ENCODE data around the gene BRD3. TPM values are rescaled to one million over a fixed set of nuclear protein-coding genes. Genes with fewer than 3 reads are reported as not detected.

The BRD3 gene
- total and polyA plus RNA-seq, 8 donors = 8.8 to 36.3 (median 16.5) TPM

GRCh38 chr9:133998915-133999595 is 68.8 kb downstream of the BRD3 start:
- no peak for TF ChIP-seq CTCF (IDR thresholded peaks at IDR 0.05)
- ATAC-seq (no peak), DNase-seq (no peak), FAIRE-seq (no peak)
- 89 to 95% methylated on average over 1 of the region's 1 CpG for WGBS, 2 donors
- no peak overlapping the region for H3K4me3 ChIP-seq
- H3K9me3 ChIP-seq = no peaks in the 10 kb centered on the region
- intact Hi-C loops (cut with DNase I) = loop anchor here (5.0 to 10.0 kb wide), 4 partner anchors 204 to 464 kb away; partner anchors contain the start of gene ADAMTSL2 (in 1 of the 3)
- peaks cover 0 to 2% (median 2%) of the 10 kb centered on the region in 3 donors for H3K4me1 ChIP-seq
- H3K27me3 ChIP-seq = no peaks in the 10 kb centered on the region
- H3K36me3 ChIP-seq = no peaks in the 10 kb centered on the region
- no peak overlapping the region for H3K27ac ChIP-seq

- 77 to 87% methylated on average over 2 of the region's 2 CpGs for WGBS, 2 donors
Measured at GRCh38 chr9:133997584-133997983, 70.2 kb downstream of the BRD3 start.

GRCh38 chr9:133996531-133997520 is 71.0 kb downstream of the BRD3 start:
- no peaks in the 10 kb centered on the region for H3K27me3 ChIP-seq
- H3K4me3 ChIP-seq = no peak overlapping the region
- no peaks in the 10 kb centered on the region for H3K9me3 ChIP-seq
- H3K36me3 ChIP-seq = no peaks in the 10 kb centered on the region
- FAIRE-seq = no peak
- 36 to 43% methylated on average over 24 of the region's 24 CpGs for WGBS, 2 donors
- no peak for TF ChIP-seq CTCF (IDR thresholded peaks at IDR 0.05)
- H3K27ac ChIP-seq = no peak overlapping the region
- peaks cover 7 to 12% (median 9%) of the 10 kb centered on the region in 3 donors for H3K4me1 ChIP-seq
- intact Hi-C loops (cut with DNase I) = loop anchor here (5.0 to 10.0 kb wide), 4 partner anchors 202 to 462 kb away; partner anchors contain the start of gene ADAMTSL2 (in 1 of the 3)
- ATAC-seq = no peak
- no peak for DNase-seq

More at GRCh38 chr9:133997584-133997983, 70.2 kb downstream of the BRD3 start:
- H3K27ac ChIP-seq = no peak overlapping the region
- intact Hi-C loops (cut with DNase I) = loop anchor here (5.0 to 10.0 kb wide), 4 partner anchors 203 to 463 kb away; partner anchors contain the start of gene ADAMTSL2 (in 1 of the 3)
- no peaks in the 10 kb centered on the region for H3K9me3 ChIP-seq
- no peak for DNase-seq
- ATAC-seq = no peak
- H3K27me3 ChIP-seq = no peaks in the 10 kb centered on the region
- peaks cover 7 to 12% (median 9%) of the 10 kb centered on the region in 3 donors for H3K4me1 ChIP-seq
- no peak for FAIRE-seq
- TF ChIP-seq CTCF (IDR thresholded peaks at IDR 0.05) = no peak
- no peak overlapping the region for H3K4me3 ChIP-seq
- no peaks in the 10 kb centered on the region for H3K36me3 ChIP-seq

GRCh38 chr9:133995012-133995896 is 72.6 kb downstream of the BRD3 start:
- Histone ChIP-seq H3K27me3 (no peaks in the 10 kb centered on the region), H3K4me3 (no peak overlapping the region), H3K27ac (no peak overlapping the region), H3K4me1 (peaks cover 9 to 13% (median 12%) of the 10 kb centered on the region in 3 donors), H3K36me3 (no peaks in the 10 kb centered on the region), H3K9me3 (no peaks in the 10 kb centered on the region)
- no peak for FAIRE-seq
- TF ChIP-seq CTCF (IDR thresholded peaks at IDR 0.05) = no peak
- no peak for ATAC-seq
- intact Hi-C loops (cut with DNase I) = loop anchor here (5.0 to 10.0 kb wide), 4 partner anchors 200 to 460 kb away; partner anchors contain the start of gene ADAMTSL2 (in 1 of the 3)
- 41 to 45% methylated on average over 17 of the region's 17 CpGs for WGBS, 2 donors
- no peak for DNase-seq

Measured in pancreas (tissue), 10 donors.